H1 (cell line): ENCODE results near the gene FANCE. TPM values are rescaled to one million over a fixed set of nuclear protein-coding genes. Genes with fewer than 3 reads are reported as not detected.

Source experiments
- CTCF ChIA-PET: fragments of 300-600 bp; sonication (Branson Sonifier 250); formaldehyde crosslinking; loops from one replicate; lab custom pipeline; 2021; ENCODE audit not compliant: partially characterized antibody; lab: Charles Lee
- POLR2A ChIA-PET: fragments of 300-600 bp; sonication (Branson Sonifier 250); formaldehyde crosslinking; loops from one replicate; lab custom pipeline; 2021; ENCODE audit warnings: inconsistent platforms; ENCODE audit not compliant: partially characterized antibody; lab: Charles Lee
- DNase-seq, 2 experiments: peaks; one replicate each; pipeline versions ENCODE4 v3.0.0 to v3.0.0-alpha.2; 2010 to 2022; ENCODE audit warnings: low spot score in 2 of 2, low read depth in 1 of 2, mixed read lengths in 1 of 2
- FAIRE-seq: peaks from 2 replicates; lab custom pipeline; 2011; peaks lifted over from hg19 to GRCh38; lab: Jason Lieb, UNC
- H2AFZ ChIP-seq: 2 replicates; pipeline ENCODE4 v1.8.1; 2012; ENCODE audit warnings: low read length, inconsistent platforms
- H2AK5ac ChIP-seq: 2 replicates; pipeline ENCODE4 v1.6.1; 2013; ENCODE audit warnings: low read depth, low read length
- H2BK120ac ChIP-seq: replicated peaks from 2 replicates; pipeline ENCODE3; 2013; ENCODE audit warnings: low read depth, low read length, inconsistent platforms
- H2BK12ac ChIP-seq: 2 replicates; pipeline ENCODE4 v1.6.1; 2013; ENCODE audit warnings: low read depth, low read length
- H2BK15ac ChIP-seq: 2 replicates; pipeline ENCODE4 v1.6.1; 2013; ENCODE audit warnings: low read length
- H2BK20ac ChIP-seq: 2 replicates; pipeline ENCODE4 v1.6.1; 2013; ENCODE audit warnings: low read length
- H2BK5ac ChIP-seq: 2 replicates; pipeline ENCODE4 v1.6.1; 2013; ENCODE audit warnings: low read depth, low read length
- H3K14ac ChIP-seq: 2 replicates; pipeline ENCODE4 v1.6.1; 2013; ENCODE audit warnings: inconsistent platforms; ENCODE audit not compliant: insufficient read length
- H3K18ac ChIP-seq: 2 replicates; pipeline ENCODE4 v1.6.1; 2013; ENCODE audit warnings: low read length; ENCODE audit errors: extremely low read depth
- H3K23ac ChIP-seq: 2 replicates; pipeline ENCODE4 v1.6.1; 2013; ENCODE audit warnings: inconsistent platforms; ENCODE audit not compliant: insufficient read length
- H3K23me2 ChIP-seq: 2 replicates; pipeline ENCODE4 v1.6.1; 2013; ENCODE audit warnings: low read depth, low read length
- H3K27ac ChIP-seq: 2 replicates; pipeline ENCODE4 v1.6.1; 2011; ENCODE audit warnings: low read depth, low read length, inconsistent platforms
- H3K27me3 ChIP-seq, 4 experiments: replicated peaks in 1 of 4; 1 replicate in 1 of 4; 2 replicates in 3 of 4; pipeline versions ENCODE4 v1.6.1 to v1.8.1; 2011 to 2013; ENCODE audit warnings: low read length in 3 of 4, mild to moderate bottlenecking in 3 of 4, inconsistent platforms in 2 of 4, mixed read lengths in 2 of 4, moderate library complexity in 1 of 4; ENCODE audit not compliant: control insufficient read depth in 3 of 4, insufficient read depth in 3 of 4; ENCODE audit errors: extremely low read depth in 1 of 4
- H3K36me3 ChIP-seq, 4 experiments: 2 replicates each; pipeline versions ENCODE4 v1.6.1 to v1.8.1; 2011 to 2013; ENCODE audit warnings: mild to moderate bottlenecking in 4 of 4, low read length in 3 of 4, moderate library complexity in 2 of 4, control low read depth in 1 of 4, inconsistent platforms in 1 of 4; ENCODE audit not compliant: insufficient read depth in 4 of 4, control insufficient read depth in 2 of 4
- H3K4ac ChIP-seq: replicated peaks from 2 replicates; pipeline ENCODE3; 2013; ENCODE audit warnings: low read length, low read depth, mixed read lengths, inconsistent platforms; ENCODE audit not compliant: insufficient read length
- H3K4me1 ChIP-seq, 4 experiments: replicated peaks in 1 of 4; 1 replicate in 1 of 4; 2 replicates in 3 of 4; pipeline versions ENCODE4 v1.6.1 to v1.8.1; 2011 to 2013; ENCODE audit warnings: low read length in 3 of 4, inconsistent platforms in 2 of 4, mixed read lengths in 1 of 4; ENCODE audit not compliant: insufficient read depth in 4 of 4, control insufficient read depth in 3 of 4
- H3K4me2 ChIP-seq, 2 experiments: 2 replicates each; pipeline versions ENCODE4 v1.6.1 to v1.8.1; 2011 to 2013; ENCODE audit warnings: low read depth in 2 of 2, low read length in 2 of 2, control low read depth in 1 of 2, inconsistent platforms in 1 of 2, mild to moderate bottlenecking in 1 of 2; ENCODE audit not compliant: insufficient read depth in 1 of 2
- H3K4me3 ChIP-seq, 4 experiments: fragments of 200-600, 300-600 bp in 1 of 4; sonication (generic), shearing (Covaris generic), sonication (Bioruptor Twin) in 1 of 4; 2 replicates each; pipeline versions ENCODE4 v1.5.1 to v1.8.1; 2011 to 2016; ENCODE audit warnings: low read length in 4 of 4, low read depth in 3 of 4, control low read depth in 2 of 4, inconsistent platforms in 2 of 4, mild to moderate bottlenecking in 2 of 4, mixed read lengths in 1 of 4, moderate library complexity in 1 of 4; ENCODE audit not compliant: insufficient read depth in 2 of 4; ENCODE audit errors: extremely low read depth in 1 of 4
- H3K56ac ChIP-seq: replicated peaks from 2 replicates; pipeline ENCODE3; 2013; ENCODE audit warnings: low read depth, mild to moderate bottlenecking, mixed read lengths, low read length, inconsistent platforms; ENCODE audit not compliant: insufficient read length
- H3K79me1 ChIP-seq: 2 replicates; pipeline ENCODE4 v1.6.1; 2013; ENCODE audit warnings: low read depth, low read length, control low read depth
- H3K79me2 ChIP-seq, 2 experiments: 2 replicates each; pipeline versions ENCODE4 v1.6.1 to v1.8.1; 2012 to 2013; ENCODE audit warnings: low read length in 2 of 2, mild to moderate bottlenecking in 2 of 2, inconsistent platforms in 1 of 2; ENCODE audit not compliant: insufficient read depth in 2 of 2, control insufficient read depth in 1 of 2
- H3K9ac ChIP-seq, 4 experiments: replicated peaks in 1 of 4; 1 replicate in 1 of 4; 2 replicates in 3 of 4; pipeline versions ENCODE4 v1.6.1 to v1.8.1; 2011 to 2013; ENCODE audit warnings: low read depth in 3 of 4, low read length in 3 of 4, control low read depth in 2 of 4, mild to moderate bottlenecking in 2 of 4, moderate library complexity in 2 of 4, inconsistent platforms in 1 of 4; ENCODE audit errors: extremely low read depth in 1 of 4
- H3K9me3 ChIP-seq, 2 experiments: 2 replicates each; pipeline versions ENCODE4 v1.6.1 to v1.8.1; 2012 to 2013; ENCODE audit warnings: mild to moderate bottlenecking in 2 of 2, moderate library complexity in 2 of 2, control low read depth in 1 of 2, inconsistent platforms in 1 of 2, low read depth in 1 of 2, low read length in 1 of 2, mixed read lengths in 1 of 2; ENCODE audit not compliant: insufficient read depth in 2 of 2
- H4K20me1 ChIP-seq, 2 experiments: replicated peaks in 1 of 2; 2 replicates each; pipeline versions ENCODE3 to v1.8.1; 2011 to 2013; ENCODE audit warnings: inconsistent platforms in 2 of 2, low read length in 2 of 2, mild to moderate bottlenecking in 1 of 2; ENCODE audit not compliant: insufficient read depth in 2 of 2, control insufficient read depth in 1 of 2
- H4K5ac ChIP-seq: 2 replicates; pipeline ENCODE4 v1.6.1; 2013; ENCODE audit warnings: low read length, low read depth, mixed read lengths, inconsistent platforms; ENCODE audit not compliant: insufficient read length
- H4K8ac ChIP-seq: 2 replicates; pipeline ENCODE4 v1.8.0; 2013; ENCODE audit warnings: mild to moderate bottlenecking, moderate library complexity, low read length, inconsistent platforms; ENCODE audit not compliant: insufficient read depth; ENCODE audit errors: extremely low read depth
- H4K91ac ChIP-seq: replicated peaks from 2 replicates; pipeline ENCODE3; 2013; ENCODE audit warnings: low read length, mixed read lengths, inconsistent platforms; ENCODE audit not compliant: insufficient read length
- FOSL1 ChIP-seq: IDR thresholded peaks from 2 replicates; pipeline ENCODE4 v1.6.1; 2011; ENCODE audit warnings: mild to moderate bottlenecking, low read depth, low read length, moderate library complexity; ENCODE audit not compliant: insufficient read depth
- GABPA ChIP-seq: IDR thresholded peaks from 2 replicates; pipeline ENCODE4 v1.6.1; 2011; ENCODE audit warnings: mild to moderate bottlenecking, low read length, moderate library complexity, borderline replicate concordance; ENCODE audit not compliant: insufficient read depth
- GTF2F1 ChIP-seq: IDR thresholded peaks from 2 replicates; pipeline ENCODE4 v1.6.1; 2012; ENCODE audit warnings: low read depth, low read length, improper control_type of control experiment, borderline replicate concordance
- JUN ChIP-seq: IDR thresholded peaks from 2 replicates; pipeline ENCODE4 v1.6.1; 2011; ENCODE audit warnings: low read depth, mild to moderate bottlenecking, improper control_type of control experiment, low read length
- KDM1A ChIP-seq: fragments of 200-600, 300-600 bp; sonication (generic); IDR thresholded peaks from 2 replicates; pipeline ENCODE4 v1.7.1; 2016; ENCODE audit warnings: mild to moderate bottlenecking, low read length, borderline replicate concordance
- SIX5 ChIP-seq: IDR thresholded peaks from 2 replicates; pipeline ENCODE4 v1.6.1; 2011; ENCODE audit warnings: mild to moderate bottlenecking, low read depth, low read length
- ZNF274 ChIP-seq: IDR thresholded peaks from 2 replicates; pipeline ENCODE4 v1.7.0; 2012; ENCODE audit warnings: low read length, borderline replicate concordance; ENCODE audit errors: extremely low read depth
- WGBS, 2 experiments: shearing (Covaris generic) in 1 of 2; methylation state at CpG; one replicate each; pipeline versions ENCODE4 v1.1.6 to v1.1.7; 2013 to 2015; ENCODE audit warnings: low lambda C conversion rate in 2 of 2, mixed read lengths in 2 of 2, inconsistent platforms in 1 of 2, low coverage in 1 of 2, missing lambda C conversion rate in 1 of 2; ENCODE audit not compliant: insufficient replicate concordance in 2 of 2, insufficient coverage in 1 of 2, insufficient read length in 1 of 2; ENCODE audit errors: extremely low coverage in 1 of 2, missing lambda C conversion rate in 1 of 2; 5-methylcytosine and 5-hydroxymethylcytosine counted together
- polyA plus RNA-seq, 7 experiments: library from polyadenylated mRNA; depleted of rRNA in 3 of 7; stranded (reverse) in 5 of 7; unstranded in 2 of 7; fragments of >200 nt in 5 of 7; fragments of 200-250 nt in 2 of 7; gene quantifications; 1 replicate in 5 of 7; 2 replicates in 1 of 7; 4 replicates in 1 of 7; pipeline versions ENCODE4 v1.2.1 to v1.2.3, GENCODE V29; 2011 to 2013; ENCODE audit warnings: missing spikeins in 2 of 7, mixed read lengths in 2 of 7
- total RNA-seq: library from RNA; stranded (reverse); fragmentation: NEBNext Ultra II Directional; extraction: Animal tissue kit (Norgen Biotek cat#: 25700); gene quantifications from 2 replicates; pipeline ENCODE4 v1.2.1, GENCODE V29; 2021

The FANCE gene
- total and polyA plus RNA-seq, 2 of the 8 experiments (the other 6 are each of a cell fraction or from before 2014, with no cell fraction given) = 16.1 to 17.0 TPM

DNA sequence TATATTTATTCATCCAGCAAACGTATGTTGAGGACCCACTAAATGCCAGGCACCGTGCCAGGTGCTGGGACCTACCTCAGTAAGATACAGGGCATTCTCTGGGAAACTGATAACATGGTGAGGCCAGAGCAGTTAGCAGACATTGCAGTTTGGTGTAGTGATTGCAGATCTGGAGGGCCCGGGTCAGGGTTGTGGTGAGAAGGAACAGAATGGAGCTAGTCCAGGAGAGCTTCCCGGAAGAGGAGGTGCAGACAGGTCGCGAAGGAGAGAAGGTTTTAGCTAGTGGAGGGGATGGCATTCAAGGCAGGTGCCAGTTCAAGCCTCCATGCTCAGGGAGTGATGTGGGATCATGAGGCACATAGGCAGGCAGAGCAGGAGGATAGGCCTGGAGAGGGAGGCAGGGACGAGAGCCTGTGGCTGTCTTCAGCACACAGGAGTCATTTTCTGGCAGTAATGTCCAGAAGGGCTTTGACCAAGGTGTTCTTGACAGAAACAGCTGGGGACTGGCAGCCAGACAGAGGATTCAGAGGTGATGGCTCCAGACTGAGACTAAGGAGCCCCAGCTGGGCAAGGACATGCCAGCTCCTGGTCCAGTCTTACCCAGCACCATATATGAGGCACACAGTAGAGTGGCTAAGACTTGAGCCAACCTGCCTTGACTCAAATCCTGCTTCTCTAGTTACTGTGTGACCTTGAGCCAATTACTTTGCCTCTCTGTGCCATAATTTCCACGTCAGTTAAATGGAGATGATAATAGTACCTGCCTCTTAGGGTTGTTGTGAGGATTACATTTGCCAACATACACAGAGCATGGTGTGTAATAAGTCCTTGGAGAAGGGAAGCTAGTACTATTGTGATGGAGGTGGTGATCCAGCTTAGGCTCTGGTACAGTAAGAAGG, 48.3 kb upstream of the FANCE start:
- Histone ChIP-seq H2BK5ac (no peak overlapping the region), H3K79me1 (peaks cover 3% of the 10 kb centered on the region), H3K4me3 (no peak overlapping the region), H3K4ac (peak overlapping the region; percentile 47), H3K23ac (no peak overlapping the region), H3K56ac (no peak overlapping the region), H2BK20ac (no peak overlapping the region), H3K4me2 (no peak overlapping the region), H3K36me3 (no peaks in the 10 kb centered on the region), H3K9me3 (no peaks in the 10 kb centered on the region), H3K4me1 (no peaks in the 10 kb centered on the region; a peak in 1 of 7 replicates)
- POLR2A ChIA-PET = interaction anchor here (1.1 kb wide), 1 partner anchor 8 kb away, joined by 3 read pairs; no protein-coding TSS in a partner anchor
- TF ChIP-seq SIX5 (no peak), GTF2F1 (no peak), ZNF274 (no peak), JUN (no peak), FOSL1 (no peak), KDM1A (peak; percentile 31; the same call in 1 of the 2 replicates), GABPA (no peak)
- TF ChIP-seq, all 59 proteins: peak for 1
- H3K14ac ChIP-seq = no peak overlapping the region
- CTCF ChIA-PET = interaction anchor here (0.9 to 1.9 kb wide), 8 partner anchors 11 to 107 kb away, joined by 3 to 9 read pairs (median 4); partner anchors contain the start of gene PPARD
- H2BK12ac ChIP-seq = 0 out of 2 replicates have a peak overlapping the region, but pooled peaks have one; percentile 9
- H4K8ac ChIP-seq = no peak overlapping the region
- no peaks in the 10 kb centered on the region for H4K20me1 ChIP-seq
- H3K23me2 ChIP-seq = no peaks in the 10 kb centered on the region; the same call in 1 of the 2 replicates
- H4K5ac ChIP-seq = no peak overlapping the region
- H2BK120ac ChIP-seq = no peak overlapping the region
- DNase-seq = no peak
- peak overlapping the region; percentile 19 for H4K91ac ChIP-seq
- H2AFZ ChIP-seq = no peak overlapping the region
- no peaks in the 10 kb centered on the region for H3K79me2 ChIP-seq
- H3K27me3 ChIP-seq = no peaks in the 10 kb centered on the region
- no peak overlapping the region for H2AK5ac ChIP-seq
- no peak overlapping the region for H3K27ac ChIP-seq
- H3K18ac ChIP-seq = no peak overlapping the region
- 93% methylated on average over 8 of the region's 8 CpGs; no CpG with 5 or more reads in 1 of the 2 experiments for WGBS, 2 experiments
- no peak overlapping the region for H3K9ac ChIP-seq
- H2BK15ac ChIP-seq = no peak overlapping the region
- no peak for FAIRE-seq
